ENCODE results near the gene FAM83F. TPM values are rescaled to one million over a fixed set of nuclear protein-coding genes. Genes with fewer than 3 reads are reported as not detected.

The FAM83F gene
- total RNA-seq, 1 experiment from 2014 or later: 43.1 TPM

DNA sequence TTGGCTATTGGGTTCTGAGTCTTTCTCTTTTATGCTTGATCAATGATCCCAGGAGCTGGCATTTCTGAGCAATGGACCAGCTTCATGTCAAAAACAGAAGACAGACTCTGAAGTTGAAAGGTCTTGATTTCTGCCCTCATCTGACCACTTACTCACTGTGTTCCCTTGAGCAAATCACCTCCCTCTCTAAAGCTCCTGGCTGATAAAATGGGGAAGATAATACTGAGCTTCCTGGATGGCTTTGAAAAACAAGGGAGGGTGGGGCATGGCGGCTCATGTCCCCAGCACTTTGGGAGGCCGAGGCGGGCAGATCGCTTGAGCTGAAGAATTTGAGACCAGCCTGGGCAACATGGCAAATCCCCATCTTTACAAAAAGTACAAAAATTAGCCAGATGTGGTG is 6.4 kb downstream of the FAM83F start (continued):
- TF ChIP-seq JAZF1 (CRISPR knock-in tag; IDR thresholded peaks at IDR 0.05) (no peak), ZNF416 (CRISPR knock-in tag; IDR thresholded peaks at IDR 0.05) (no peak)

DNA sequence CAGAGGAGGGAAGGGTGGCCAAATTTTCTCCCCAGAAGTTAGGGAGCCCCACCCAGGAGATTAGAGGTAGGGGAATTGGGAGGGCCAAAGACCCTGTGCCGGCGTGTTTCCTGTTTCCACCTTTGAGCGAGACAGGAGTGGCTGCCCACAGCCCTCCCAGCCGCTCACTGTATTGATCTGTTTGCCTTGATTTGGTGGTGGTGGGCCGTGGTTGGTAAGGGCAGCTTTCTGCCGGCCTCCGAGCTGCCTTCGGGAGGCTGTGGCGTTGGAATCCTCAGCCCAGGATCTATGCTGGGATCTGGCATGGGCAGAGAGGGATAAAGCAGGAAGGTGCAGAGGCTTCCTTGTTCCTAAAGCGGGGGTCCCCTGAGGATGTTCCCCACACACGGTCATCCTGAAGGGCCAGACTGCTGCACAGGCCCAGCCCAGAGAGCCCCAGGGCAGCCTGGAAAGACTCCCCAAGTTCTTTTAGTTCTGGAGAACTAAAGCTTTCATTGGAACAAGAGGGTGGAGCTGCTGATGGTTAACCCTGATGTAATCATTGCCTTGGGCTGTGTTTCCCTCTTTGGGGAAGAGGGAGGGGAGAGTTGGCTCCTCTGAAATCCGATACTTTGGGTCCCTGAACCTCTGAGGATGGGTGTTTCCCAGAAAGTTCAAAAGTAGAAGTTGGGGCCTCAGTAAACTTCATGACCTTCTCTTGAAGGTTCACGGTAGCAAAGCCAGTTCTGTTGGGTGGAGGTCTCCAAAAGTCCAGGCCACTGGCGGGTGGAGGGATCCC is 7.2 kb downstream of the FAM83F start:
- H3K36me3 Mint-ChIP-seq: peaks cover 14% of the 10 kb centered on the region; the same call in 1 of the 2 replicates
- ATAC-seq (peak; percentile 41), DNase-seq (ENCODE audit: low spot score) (no peak)
- peaks cover 91% of the 10 kb centered on the region for H3K4me1 Mint-ChIP-seq
- CTCF ChIA-PET: interaction anchor here (0.6 to 5.3 kb wide), 9 partner anchors 22 to 467 kb away, joined by 3 to 29 read pairs (median 5); no protein-coding TSS in a partner anchor
- no peaks in the 10 kb centered on the region for H3K27me3 Mint-ChIP-seq (ENCODE audit: low read depth)
- POLR2A ChIA-PET: no interaction called here
- no peaks in the 10 kb centered on the region for H3K9me3 Mint-ChIP-seq
- H3K4me3 Mint-ChIP-seq: peak overlapping the region; percentile 41
- peak overlapping the region; percentile 86 for H3K27ac Mint-ChIP-seq
- TF ChIP-seq NFE2L1 (CRISPR knock-in tag; IDR thresholded peaks at IDR 0.05) (no peak), FOXK1 (CRISPR knock-in tag; IDR thresholded peaks at IDR 0.05) (no peak), PRRX2 (CRISPR knock-in tag; IDR thresholded peaks at IDR 0.05) (no peak), JUN (CRISPR knock-in tag; IDR thresholded peaks at IDR 0.05) (no peak), ZNF263 (CRISPR knock-in tag; IDR thresholded peaks at IDR 0.05; ENCODE audit: low read depth) (no peak), SMAD3 (CRISPR knock-in tag; IDR thresholded peaks at IDR 0.05; ENCODE audit: borderline replicate concordance) (no peak)
- TF ChIP-seq, protein P1, sequence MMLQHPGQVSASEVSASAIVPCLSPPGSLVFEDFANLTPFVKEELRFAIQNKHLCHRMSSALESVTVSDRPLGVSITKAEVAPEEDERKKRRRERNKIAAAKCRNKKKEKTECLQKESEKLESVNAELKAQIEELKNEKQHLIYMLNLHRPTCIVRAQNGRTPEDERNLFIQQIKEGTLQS (CRISPR knock-in tag; conservative IDR thresholded peaks at IDR 0.05): no peak
- TF ChIP-seq, protein P2, sequence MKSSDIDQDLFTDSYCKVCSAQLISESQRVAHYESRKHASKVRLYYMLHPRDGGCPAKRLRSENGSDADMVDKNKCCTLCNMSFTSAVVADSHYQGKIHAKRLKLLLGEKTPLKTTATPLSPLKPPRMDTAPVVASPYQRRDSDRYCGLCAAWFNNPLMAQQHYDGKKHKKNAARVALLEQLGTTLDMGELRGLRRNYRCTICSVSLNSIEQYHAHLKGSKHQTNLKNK (CRISPR knock-in tag; IDR thresholded peaks at IDR 0.05): no peak
- TF ChIP-seq, protein P3, sequence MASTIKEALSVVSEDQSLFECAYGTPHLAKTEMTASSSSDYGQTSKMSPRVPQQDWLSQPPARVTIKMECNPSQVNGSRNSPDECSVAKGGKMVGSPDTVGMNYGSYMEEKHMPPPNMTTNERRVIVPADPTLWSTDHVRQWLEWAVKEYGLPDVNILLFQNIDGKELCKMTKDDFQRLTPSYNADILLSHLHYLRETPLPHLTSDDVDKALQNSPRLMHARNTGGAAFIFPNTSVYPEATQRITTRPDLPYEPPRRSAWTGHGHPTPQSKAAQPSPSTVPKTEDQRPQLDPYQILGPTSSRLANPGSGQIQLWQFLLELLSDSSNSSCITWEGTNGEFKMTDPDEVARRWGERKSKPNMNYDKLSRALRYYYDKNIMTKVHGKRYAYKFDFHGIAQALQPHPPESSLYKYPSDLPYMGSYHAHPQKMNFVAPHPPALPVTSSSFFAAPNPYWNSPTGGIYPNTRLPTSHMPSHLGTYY (CRISPR knock-in tag; IDR thresholded peaks at IDR 0.05): no peak
- TF ChIP-seq, protein P4, sequence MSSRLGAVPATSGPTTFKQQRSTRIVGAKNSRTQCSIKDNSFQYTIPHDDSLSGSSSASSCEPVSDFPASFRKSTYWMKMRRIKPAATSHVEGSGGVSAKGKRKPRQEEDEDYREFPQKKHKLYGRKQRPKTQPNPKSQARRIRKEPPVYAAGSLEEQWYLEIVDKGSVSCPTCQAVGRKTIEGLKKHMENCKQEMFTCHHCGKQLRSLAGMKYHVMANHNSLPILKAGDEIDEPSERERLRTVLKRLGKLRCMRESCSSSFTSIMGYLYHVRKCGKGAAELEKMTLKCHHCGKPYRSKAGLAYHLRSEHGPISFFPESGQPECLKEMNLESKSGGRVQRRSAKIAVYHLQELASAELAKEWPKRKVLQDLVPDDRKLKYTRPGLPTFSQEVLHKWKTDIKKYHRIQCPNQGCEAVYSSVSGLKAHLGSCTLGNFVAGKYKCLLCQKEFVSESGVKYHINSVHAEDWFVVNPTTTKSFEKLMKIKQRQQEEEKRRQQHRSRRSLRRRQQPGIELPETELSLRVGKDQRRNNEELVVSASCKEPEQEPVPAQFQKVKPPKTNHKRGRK (CRISPR knock-in tag; IDR thresholded peaks at IDR 0.05; ENCODE audit: borderline replicate concordance): no peak

DNA sequence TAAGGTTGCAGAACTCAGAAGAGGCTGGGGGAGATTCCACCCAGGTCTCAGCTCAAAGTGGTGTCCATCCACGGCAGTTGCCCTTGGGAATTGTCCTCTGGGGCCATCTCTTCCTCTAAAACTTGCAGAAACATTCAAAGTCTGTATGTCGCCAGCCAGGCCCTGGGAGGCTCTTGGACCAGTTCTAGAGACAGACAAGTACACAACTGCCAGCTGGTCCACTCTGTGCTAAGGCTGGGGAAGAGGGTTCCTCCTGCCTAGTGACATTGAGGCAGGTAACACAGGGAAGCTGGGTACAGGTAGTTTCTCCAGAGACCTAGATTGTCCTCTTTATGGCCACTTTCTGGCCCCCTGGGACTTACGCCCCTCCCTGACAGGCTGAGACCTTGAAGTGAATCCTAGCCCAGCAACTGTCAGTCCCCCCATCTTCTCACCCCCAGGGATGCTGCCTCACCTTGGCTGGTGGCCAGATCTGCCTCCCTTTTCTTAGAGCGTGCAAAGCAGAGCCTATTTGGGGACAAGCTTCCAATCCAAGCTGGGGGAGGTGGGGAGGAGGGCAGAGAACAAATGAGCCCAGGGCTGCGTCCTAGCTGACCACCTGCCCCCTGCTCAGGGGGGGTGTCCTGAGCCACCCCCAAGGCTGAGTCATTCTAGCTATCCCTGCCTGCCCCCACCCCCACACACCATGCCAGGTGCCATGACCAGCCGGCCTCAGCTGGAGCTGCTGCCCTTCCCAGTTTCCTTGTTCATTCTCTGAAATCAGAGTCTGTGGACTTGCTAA is 8.4 kb downstream of the FAM83F start:
- Mint-ChIP-seq H3K4me3 (no peak overlapping the region), H3K9me3 (no peaks in the 10 kb centered on the region), H3K4me1 (peaks cover 86% of the 10 kb centered on the region), H3K27me3 (ENCODE audit: low read depth) (no peaks in the 10 kb centered on the region), H3K36me3 (peaks cover 14% of the 10 kb centered on the region; the same call in 1 of the 2 replicates), H3K27ac (no peak overlapping the region)
- ChIA-PET CTCF (interaction anchor here (0.5 to 5.3 kb wide), 5 partner anchors 21 to 412 kb away, joined by 3 to 29 read pairs (median 4); no protein-coding TSS in a partner anchor), POLR2A (no interaction called here)
- DNase-seq (ENCODE audit: low spot score) (no peak), ATAC-seq (no peak)
- no peak for TF ChIP-seq ZNF396 (CRISPR knock-in tag; IDR thresholded peaks at IDR 0.05; ENCODE audit: borderline replicate concordance)
- TF ChIP-seq, protein P5, sequence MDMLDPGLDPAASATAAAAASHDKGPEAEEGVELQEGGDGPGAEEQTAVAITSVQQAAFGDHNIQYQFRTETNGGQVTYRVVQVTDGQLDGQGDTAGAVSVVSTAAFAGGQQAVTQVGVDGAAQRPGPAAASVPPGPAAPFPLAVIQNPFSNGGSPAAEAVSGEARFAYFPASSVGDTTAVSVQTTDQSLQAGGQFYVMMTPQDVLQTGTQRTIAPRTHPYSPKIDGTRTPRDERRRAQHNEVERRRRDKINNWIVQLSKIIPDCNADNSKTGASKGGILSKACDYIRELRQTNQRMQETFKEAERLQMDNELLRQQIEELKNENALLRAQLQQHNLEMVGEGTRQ (CRISPR knock-in tag; IDR thresholded peaks at IDR 0.05): no peak
- no peak for TF ChIP-seq NFE2L1 (CRISPR knock-in tag; IDR thresholded peaks at IDR 0.05)
- TF ChIP-seq SMAD3 (CRISPR knock-in tag; IDR thresholded peaks at IDR 0.05; ENCODE audit: borderline replicate concordance): no peak
- TF ChIP-seq HMGA2 (CRISPR knock-in tag; IDR thresholded peaks at IDR 0.05): no peak
- TF ChIP-seq TP53 (CRISPR knock-in tag; IDR thresholded peaks at IDR 0.05): no peak
- no peak for TF ChIP-seq ZNF671 (CRISPR knock-in tag; IDR thresholded peaks at IDR 0.05)
- TF ChIP-seq, protein P6, sequence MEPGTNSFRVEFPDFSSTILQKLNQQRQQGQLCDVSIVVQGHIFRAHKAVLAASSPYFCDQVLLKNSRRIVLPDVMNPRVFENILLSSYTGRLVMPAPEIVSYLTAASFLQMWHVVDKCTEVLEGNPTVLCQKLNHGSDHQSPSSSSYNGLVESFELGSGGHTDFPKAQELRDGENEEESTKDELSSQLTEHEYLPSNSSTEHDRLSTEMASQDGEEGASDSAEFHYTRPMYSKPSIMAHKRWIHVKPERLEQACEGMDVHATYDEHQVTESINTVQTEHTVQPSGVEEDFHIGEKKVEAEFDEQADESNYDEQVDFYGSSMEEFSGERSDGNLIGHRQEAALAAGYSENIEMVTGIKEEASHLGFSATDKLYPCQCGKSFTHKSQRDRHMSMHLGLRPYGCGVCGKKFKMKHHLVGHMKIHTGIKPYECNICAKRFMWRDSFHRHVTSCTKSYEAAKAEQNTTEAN (CRISPR knock-in tag; IDR thresholded peaks at IDR 0.05): no peak
- no peak for TF ChIP-seq IRF2 (CRISPR knock-in tag; IDR thresholded peaks at IDR 0.05; ENCODE audit: borderline replicate concordance, low read depth)
- TF ChIP-seq, protein P7, sequence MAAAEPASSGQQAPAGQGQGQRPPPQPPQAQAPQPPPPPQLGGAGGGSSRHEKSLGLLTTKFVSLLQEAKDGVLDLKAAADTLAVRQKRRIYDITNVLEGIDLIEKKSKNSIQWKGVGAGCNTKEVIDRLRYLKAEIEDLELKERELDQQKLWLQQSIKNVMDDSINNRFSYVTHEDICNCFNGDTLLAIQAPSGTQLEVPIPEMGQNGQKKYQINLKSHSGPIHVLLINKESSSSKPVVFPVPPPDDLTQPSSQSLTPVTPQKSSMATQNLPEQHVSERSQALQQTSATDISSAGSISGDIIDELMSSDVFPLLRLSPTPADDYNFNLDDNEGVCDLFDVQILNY (CRISPR knock-in tag; IDR thresholded peaks at IDR 0.05): no peak
- TF ChIP-seq ETV6 (CRISPR knock-in tag; IDR thresholded peaks at IDR 0.05): no peak
- TF ChIP-seq NR2C2 (CRISPR knock-in tag; IDR thresholded peaks at IDR 0.05): no peak
- no peak for TF ChIP-seq ZNF263 (CRISPR knock-in tag; IDR thresholded peaks at IDR 0.05; ENCODE audit: low read depth)
- TF ChIP-seq RORB (CRISPR knock-in tag; IDR thresholded peaks at IDR 0.05): no peak
- TF ChIP-seq ZNF138 (CRISPR knock-in tag; conservative IDR thresholded peaks at IDR 0.05): no peak

Measured in WTC11 (cell line).